ENCODE measurements around the gene TNIK.

TNIK gene

DNA sequence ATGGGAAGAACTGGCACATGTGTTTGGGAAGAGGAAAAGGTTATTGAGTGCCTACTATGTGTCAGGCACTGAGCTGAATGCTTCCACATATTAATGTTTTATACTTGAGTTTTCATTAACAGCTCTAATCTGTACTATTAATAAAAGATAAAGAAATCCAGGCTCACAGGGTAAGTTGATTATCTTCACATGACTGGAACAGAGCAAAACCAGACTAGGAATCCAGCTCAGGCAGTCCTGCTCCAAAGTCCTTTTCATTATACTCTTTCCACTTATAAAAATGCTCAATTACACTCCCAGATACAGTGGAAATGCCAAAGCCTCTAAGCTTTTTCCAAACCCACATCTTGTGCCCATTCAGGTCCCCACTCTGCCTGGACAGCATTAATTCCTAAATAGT lies 97.6 kb downstream of the TNIK start:
- TF ChIP-seq FOXP2 (optimal IDR thresholded peaks at IDR 0.05; ENCODE audit: borderline replicate concordance, extremely low read depth, extremely low read length, insufficient read depth), result no peak

DNA sequence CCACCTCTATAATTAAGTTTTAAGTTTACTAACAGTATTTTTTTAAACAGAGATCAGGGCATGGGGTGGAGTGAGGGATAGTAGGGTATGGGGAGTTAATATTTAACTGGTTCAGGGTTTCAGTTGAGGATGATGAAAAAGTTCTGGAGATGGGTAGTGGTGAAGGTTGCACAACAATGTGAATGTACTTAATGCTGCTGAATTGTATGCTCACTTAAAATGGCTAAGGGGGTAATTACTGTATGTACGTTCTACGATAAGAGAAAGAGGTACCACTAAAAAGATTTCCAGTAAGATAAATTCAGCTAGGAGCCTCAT lies 101.4 kb downstream of the TNIK start:
- TF ChIP-seq FOXP2 (optimal IDR thresholded peaks at IDR 0.05; ENCODE audit: borderline replicate concordance, extremely low read depth, extremely low read length, insufficient read depth) (no peak), SIN3A (IDR thresholded peaks at IDR 0.05; ENCODE audit: borderline replicate concordance, insufficient read depth, low read length) (no peak), TAF1 (IDR thresholded peaks at IDR 0.05; ENCODE audit: borderline replicate concordance, insufficient read depth, low read length) (no peak), REST (IDR thresholded peaks at IDR 0.05; ENCODE audit: insufficient read depth in 1 of 2, low read depth in 2 of 2, low read length in 2 of 2) (no peak), POLR2AphosphoS5 (IDR thresholded peaks at IDR 0.05; ENCODE audit: low read depth, low read length) (no peak)

DNA sequence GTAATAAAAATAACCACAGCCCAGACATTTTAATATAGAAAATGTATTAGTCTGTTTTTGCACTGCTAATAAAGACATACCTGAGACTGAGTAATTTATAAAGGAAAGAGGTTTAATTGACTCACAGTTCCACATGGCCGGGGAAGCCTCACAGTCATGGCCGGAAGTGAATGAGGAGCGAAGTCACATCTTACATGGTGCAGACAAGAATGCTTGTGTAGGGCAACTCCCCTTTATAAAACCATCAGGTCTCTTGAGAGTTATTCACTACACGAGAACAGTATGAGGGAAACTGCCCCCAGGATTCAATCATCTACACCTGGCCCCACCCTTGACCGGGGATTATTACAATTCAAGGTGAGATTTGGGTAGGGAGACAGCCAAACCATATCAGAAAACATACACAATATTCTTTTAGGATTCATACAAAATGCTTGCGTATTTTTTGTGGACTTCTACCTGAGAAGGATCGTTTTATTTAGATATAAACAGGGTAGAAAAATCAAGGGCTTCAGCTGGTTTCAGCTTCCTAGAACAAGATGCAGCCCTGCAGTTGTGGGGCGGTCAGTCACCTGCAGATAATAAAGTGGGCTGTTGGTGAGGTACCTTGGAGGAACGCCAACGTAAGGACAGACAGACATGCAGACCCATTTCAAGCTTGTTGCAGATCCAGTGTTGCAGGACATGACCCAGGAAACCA lies 101.9 kb downstream of the TNIK start:
- TF ChIP-seq POLR2AphosphoS5 (IDR thresholded peaks at IDR 0.05; ENCODE audit: low read depth, low read length), result no peak

DNA sequence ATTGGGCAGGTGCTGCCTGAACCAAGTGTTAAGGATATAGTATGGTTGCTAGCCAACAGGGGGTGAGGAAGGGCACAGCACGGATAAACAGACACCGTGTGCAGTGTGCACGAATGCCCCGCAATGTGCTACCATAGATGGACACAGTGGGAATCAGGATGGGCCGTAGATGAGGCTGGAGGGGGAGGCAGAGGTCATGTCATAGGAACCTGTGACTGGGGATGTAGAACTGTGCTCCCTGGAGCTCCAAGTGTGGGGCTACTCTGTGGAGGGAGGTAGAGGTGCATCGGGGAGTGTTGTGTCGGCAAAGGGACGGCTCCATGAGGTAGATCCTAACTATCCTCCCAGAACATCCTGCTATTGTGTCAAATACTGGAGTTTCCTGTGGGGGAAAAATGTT lies 102.5 kb downstream of the TNIK start:
- TF ChIP-seq TAF1 (IDR thresholded peaks at IDR 0.05; ENCODE audit: borderline replicate concordance, insufficient read depth, low read length) (no peak), POLR2AphosphoS5 (IDR thresholded peaks at IDR 0.05; ENCODE audit: low read depth, low read length) (no peak)

DNA sequence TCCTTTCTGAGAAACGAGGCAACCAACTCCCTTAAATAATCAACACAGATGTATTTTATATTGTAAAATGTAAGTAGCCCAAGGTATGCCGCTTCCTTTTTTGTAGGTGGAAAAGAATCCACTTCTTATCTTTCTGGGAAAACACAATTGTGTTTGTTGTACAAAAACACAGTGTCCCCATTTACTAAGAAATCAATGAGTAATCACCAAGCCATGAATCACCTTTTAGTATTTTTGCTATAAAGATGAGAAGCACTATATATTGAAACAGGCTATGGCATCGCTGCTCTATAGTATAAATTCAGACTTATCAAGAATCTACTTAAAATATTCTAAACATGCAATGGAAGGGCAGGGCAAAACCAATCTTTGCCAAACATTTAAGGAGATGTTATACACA lies 104.0 kb downstream of the TNIK start:
- TF ChIP-seq TAF1 (IDR thresholded peaks at IDR 0.05; ENCODE audit: borderline replicate concordance, insufficient read depth, low read length), result no peak
- TF ChIP-seq POLR2AphosphoS5 (IDR thresholded peaks at IDR 0.05; ENCODE audit: low read depth, low read length), result no peak

GRCh38 chr3:171354706-171355582 lies 105.3 kb downstream of the TNIK start:
- no peak for TF ChIP-seq SIN3A (IDR thresholded peaks at IDR 0.05; ENCODE audit: borderline replicate concordance, insufficient read depth, low read length)
- no peak for TF ChIP-seq FOXP2 (optimal IDR thresholded peaks at IDR 0.05; ENCODE audit: borderline replicate concordance, extremely low read depth, extremely low read length, insufficient read depth)
- TF ChIP-seq REST (IDR thresholded peaks at IDR 0.05; ENCODE audit: insufficient read depth in 1 of 2, low read depth in 2 of 2, low read length in 2 of 2), result no peak
- no peak for TF ChIP-seq TAF1 (IDR thresholded peaks at IDR 0.05; ENCODE audit: borderline replicate concordance, insufficient read depth, low read length)
- TF ChIP-seq POLR2AphosphoS5 (IDR thresholded peaks at IDR 0.05; ENCODE audit: low read depth, low read length), result no peak

- no peak for TF ChIP-seq FOXP2 (optimal IDR thresholded peaks at IDR 0.05; ENCODE audit: borderline replicate concordance, extremely low read depth, extremely low read length, insufficient read depth)
- TF ChIP-seq SIN3A (IDR thresholded peaks at IDR 0.05; ENCODE audit: borderline replicate concordance, insufficient read depth, low read length), result no peak
- no peak for TF ChIP-seq POLR2AphosphoS5 (IDR thresholded peaks at IDR 0.05; ENCODE audit: low read depth, low read length)
- no peak for TF ChIP-seq REST (IDR thresholded peaks at IDR 0.05; ENCODE audit: insufficient read depth in 1 of 2, low read depth in 2 of 2, low read length in 2 of 2)
- no peak for TF ChIP-seq TAF1 (IDR thresholded peaks at IDR 0.05; ENCODE audit: borderline replicate concordance, insufficient read depth, low read length)
These were observed 106.0 kb downstream of the TNIK start for GRCh38 chr3:171354049-171354705.

Data from PFSK-1 (cell line).